Lung (tissue), 12 donors: ENCODE results near the gene MAPKAP1. TPM values are rescaled to one million over a fixed set of nuclear protein-coding genes. Genes with fewer than 3 reads are reported as not detected.

Experiments
- ATAC-seq: fragments of 200-7000 bp; cut with Tn5 transposase; one replicate; pipeline ENCODE4 v1.9.1; 2020; ENCODE audit warnings: moderate number of reproducible peaks; ENCODE audit not compliant: insufficient read depth, low FRiP score
- DNase-seq, 3 donors: peaks; one replicate each; pipeline ENCODE4 v3.0.0-alpha.2; 2013 to 2017
- H3K27ac ChIP-seq, 2 donors: one replicate each; pipeline ENCODE4 v1.5.1; 2013; ENCODE audit warnings: mild to moderate bottlenecking in 2 of 2, moderate library complexity in 2 of 2, control low read depth in 1 of 2, inconsistent platforms in 1 of 2, low read depth in 1 of 2, low read length in 1 of 2
- H3K27me3 ChIP-seq, 3 donors: one replicate each; pipeline ENCODE4 v1.5.1; 2013; ENCODE audit warnings: low read length in 2 of 3; ENCODE audit not compliant: control insufficient read depth in 3 of 3, insufficient read depth in 3 of 3
- H3K36me3 ChIP-seq, 4 donors: one replicate each; pipeline ENCODE4 v1.5.1; 2013; ENCODE audit warnings: low read length in 4 of 4, mild to moderate bottlenecking in 1 of 4, moderate library complexity in 1 of 4; ENCODE audit not compliant: control insufficient read depth in 4 of 4, insufficient read depth in 4 of 4
- H3K4me1 ChIP-seq, 5 donors: one replicate each; pipeline ENCODE4 v1.5.1; 2013; ENCODE audit warnings: low read length in 5 of 5, mild to moderate bottlenecking in 2 of 5, moderate library complexity in 1 of 5; ENCODE audit not compliant: control insufficient read depth in 5 of 5, insufficient read depth in 5 of 5
- H3K4me3 ChIP-seq: one replicate; pipeline ENCODE4 v1.5.1; 2013; ENCODE audit warnings: mild to moderate bottlenecking, control low read depth, moderate library complexity
- H3K9ac ChIP-seq, 2 donors: one replicate each; pipeline ENCODE4 v1.5.1; 2013; ENCODE audit warnings: low read length in 2 of 2, control low read depth in 1 of 2; ENCODE audit not compliant: insufficient read depth in 1 of 2
- H3K9me3 ChIP-seq, 4 donors: one replicate each; pipeline ENCODE4 v1.5.1; 2013; ENCODE audit warnings: low read length in 3 of 4, mild to moderate bottlenecking in 1 of 4, moderate library complexity in 1 of 4; ENCODE audit not compliant: control insufficient read depth in 4 of 4, insufficient read depth in 3 of 4
- CTCF ChIP-seq: IDR thresholded peaks from 2 replicates; pipeline ENCODE4 v1.5.1; 2012; ENCODE audit warnings: mild to moderate bottlenecking; ENCODE audit errors: control extremely low read depth, extremely low read depth
- WGBS, 2 donors: extraction: QIAGEN DNeasy Blood & Tissue Kit; methylation state at CpG; one replicate each; pipeline ENCODE4 v1.1.7; 2013; 5-methylcytosine and 5-hydroxymethylcytosine counted together
- polyA plus RNA-seq, 2 donors: library from polyadenylated mRNA; stranded (reverse); fragments of 200-250 nt; gene quantifications; one replicate each; pipeline ENCODE4 v1.2.1, GENCODE V29; 2013
- total RNA-seq, 2 donors: library from RNA; depleted of rRNA in 1 of 2; stranded (reverse); fragments of >200 nt in 1 of 2; gene quantifications; one replicate each; pipeline ENCODE4 v1.2.1, GENCODE V29; 2014 to 2021
- donor health status: control.
- donor health status: control.
- donor health status: Bipolar disorder and iron deficiency.
- donor health status: healthy.
- donor health status: DM: yes; HTN: yes; CAD: no.

The MAPKAP1 gene
- total and polyA plus RNA-seq, 4 donors, result 53.0 to 83.3 (median 66.7) TPM

GRCh38 chr9:125532412-125532811 lies 174.6 kb downstream of the MAPKAP1 start:
- no peak for DNase-seq
- peaks cover 0 to 11% (median 4%) of the 10 kb centered on the region in 5 donors for H3K4me1 ChIP-seq
- no peaks in the 10 kb centered on the region for H3K9me3 ChIP-seq
- WGBS, 2 donors, result 87 to 92% methylated on average over 3 of the region's 3 CpGs
- H3K4me3 ChIP-seq, result no peak overlapping the region
- ATAC-seq, result no peak
- no peak for TF ChIP-seq CTCF
- no peak overlapping the region for H3K27ac ChIP-seq
- H3K36me3 ChIP-seq, result no peaks in the 10 kb centered on the region
- no peak overlapping the region for H3K9ac ChIP-seq
- no peaks in the 10 kb centered on the region for H3K27me3 ChIP-seq

- no peaks in the 10 kb centered on the region for H3K36me3 ChIP-seq
- no peaks in the 10 kb centered on the region for H3K27me3 ChIP-seq
- peaks cover 0 to 15% (median 5%) of the 10 kb centered on the region in 5 donors for H3K4me1 ChIP-seq
- no peak overlapping the region for H3K9ac ChIP-seq
- DNase-seq (no peak), ATAC-seq (no peak)
- no peak for TF ChIP-seq CTCF
- 79 to 89% methylated on average over 5 of the region's 5 CpGs for WGBS, 2 donors
- no peak overlapping the region for H3K4me3 ChIP-seq
- peak overlapping the region in 1 of 2 donors; percentile 5 for H3K27ac ChIP-seq
- no peaks in the 10 kb centered on the region for H3K9me3 ChIP-seq
Measured at GRCh38 chr9:125529589-125530515, 177.2 kb downstream of the MAPKAP1 start.

- TF ChIP-seq CTCF, result no peak
- Histone ChIP-seq H3K27me3 (no peaks in the 10 kb centered on the region), H3K4me1 (peaks cover 0 to 15% (median 3%) of the 10 kb centered on the region in 5 donors), H3K9ac (no peak overlapping the region), H3K27ac (no peak overlapping the region), H3K36me3 (no peaks in the 10 kb centered on the region), H3K9me3 (no peaks in the 10 kb centered on the region), H3K4me3 (no peak overlapping the region)
- DNase-seq, result no peak
- ATAC-seq, result no peak
Measured at GRCh38 chr9:125529107-125529506, 177.9 kb downstream of the MAPKAP1 start.
